CD4-positive, alpha-beta T cell (primary cell): ENCODE results near the gene OAS2. TPM values are rescaled to one million over a fixed set of nuclear protein-coding genes. Genes with fewer than 3 reads are reported as not detected.

Experiments
- ATAC-seq: fragments of 200-7000 bp; cut with Tn5 transposase; one replicate; pipeline ENCODE4 v1.10.0; 2022; ENCODE audit warnings: mild to moderate bottlenecking; ENCODE audit not compliant: poor library complexity
- CTCF ChIA-PET: fragments of 350-600 bp; sonication (Branson Sonifier 250); formaldehyde crosslinking; loops from one replicate; lab custom pipeline; 2021; ENCODE audit warnings: antibody characterized with exemption, inconsistent platforms; lab: Charles Lee
- POLR2A ChIA-PET: fragments of 350-600 bp; sonication (Branson Sonifier 250); formaldehyde crosslinking; loops from one replicate; lab custom pipeline; 2021; ENCODE audit warnings: antibody characterized with exemption, inconsistent platforms; lab: Charles Lee
- DNase-seq, 14 experiments: peaks; one replicate each; pipeline ENCODE4 v3.0.0-alpha.2; 2013 to 2020; ENCODE audit warnings: mixed read lengths in 2 of 14
- H3K27ac ChIP-seq, 2 donors: one replicate each; pipeline versions ENCODE4 v1.5.1 to v1.7.0; 2013; ENCODE audit warnings: low read length in 2 of 2, low read depth in 1 of 2, mild to moderate bottlenecking in 1 of 2
- H3K27me3 ChIP-seq, 2 experiments: 1 replicate in 1 of 2; 2 replicates in 1 of 2; pipeline versions ENCODE4 v1.6.1 to v1.7.0; 2013; ENCODE audit warnings: low read length in 2 of 2, control low read depth in 1 of 2, mild to moderate bottlenecking in 1 of 2, moderate library complexity in 1 of 2; ENCODE audit not compliant: insufficient read depth in 2 of 2, control insufficient read depth in 1 of 2
- H3K36me3 ChIP-seq: one replicate; pipeline ENCODE4 v1.6.1; 2013; ENCODE audit warnings: low read length, control low read depth; ENCODE audit not compliant: insufficient read depth
- H3K4me1 ChIP-seq: one replicate; pipeline ENCODE4 v1.6.1; 2013; ENCODE audit warnings: low read length, control low read depth; ENCODE audit not compliant: insufficient read depth
- H3K4me3 ChIP-seq: one replicate; pipeline ENCODE4 v1.5.1; 2013; ENCODE audit warnings: mild to moderate bottlenecking, low read length, moderate library complexity
- H3K9me3 ChIP-seq, 2 experiments: 1 replicate in 1 of 2; 2 replicates in 1 of 2; pipeline versions ENCODE4 v1.6.1 to v1.7.0; 2013; ENCODE audit warnings: low read length in 2 of 2, mild to moderate bottlenecking in 2 of 2, control low read depth in 1 of 2, moderate library complexity in 1 of 2; ENCODE audit not compliant: control insufficient read depth in 1 of 2, insufficient read depth in 1 of 2
- H3K27ac Mint-ChIP-seq: one replicate; pipeline ENCODE4 v1.8.0; 2020; ENCODE audit warnings: mixed read lengths
- H3K27me3 Mint-ChIP-seq: one replicate; pipeline ENCODE4 v1.8.0; 2021; ENCODE audit warnings: mixed read lengths
- H3K36me3 Mint-ChIP-seq: one replicate; pipeline ENCODE4 v1.8.0; 2021; ENCODE audit warnings: low read depth, mixed read lengths
- H3K4me1 Mint-ChIP-seq: one replicate; pipeline ENCODE4 v1.8.0; 2021; ENCODE audit warnings: low read depth, mixed read lengths
- H3K4me3 Mint-ChIP-seq: one replicate; pipeline ENCODE4 v1.8.0; 2020; ENCODE audit warnings: mild to moderate bottlenecking, mixed read lengths
- H3K9me3 Mint-ChIP-seq: one replicate; pipeline ENCODE4 v1.8.0; 2020; ENCODE audit warnings: mixed read lengths
- intact Hi-C, 2 experiments: fragments of 100-400 bp; cut with DNase I in 1 of 2; cut with micrococcal nuclease in 1 of 2; formaldehyde crosslinking; loops; one replicate each; pipeline versions ENCODE4 v1.15.1 to v1.9.0; 2023 to 2025; cut with DNase I, micrococcal nuclease
- total RNA-seq, 174 experiments: library from RNA in 2 of 174; stranded (reverse) in 2 of 174; gene quantifications; one replicate each; pipeline ENCODE4 v1.2.3 and lab custom pipeline; 2021 to 2026
- TF ChIP-seq, protein P1 (sequence below): fragments of 200-600 bp; IDR thresholded peaks from one replicate; pipeline ENCODE4 v1.8.0; 2022; ENCODE audit warnings: antibody characterized with exemption, mild to moderate bottlenecking

OAS2 gene
- total RNA-seq, 2 experiments from 2014 or later: 15.0 to 16.2 TPM

DNA sequence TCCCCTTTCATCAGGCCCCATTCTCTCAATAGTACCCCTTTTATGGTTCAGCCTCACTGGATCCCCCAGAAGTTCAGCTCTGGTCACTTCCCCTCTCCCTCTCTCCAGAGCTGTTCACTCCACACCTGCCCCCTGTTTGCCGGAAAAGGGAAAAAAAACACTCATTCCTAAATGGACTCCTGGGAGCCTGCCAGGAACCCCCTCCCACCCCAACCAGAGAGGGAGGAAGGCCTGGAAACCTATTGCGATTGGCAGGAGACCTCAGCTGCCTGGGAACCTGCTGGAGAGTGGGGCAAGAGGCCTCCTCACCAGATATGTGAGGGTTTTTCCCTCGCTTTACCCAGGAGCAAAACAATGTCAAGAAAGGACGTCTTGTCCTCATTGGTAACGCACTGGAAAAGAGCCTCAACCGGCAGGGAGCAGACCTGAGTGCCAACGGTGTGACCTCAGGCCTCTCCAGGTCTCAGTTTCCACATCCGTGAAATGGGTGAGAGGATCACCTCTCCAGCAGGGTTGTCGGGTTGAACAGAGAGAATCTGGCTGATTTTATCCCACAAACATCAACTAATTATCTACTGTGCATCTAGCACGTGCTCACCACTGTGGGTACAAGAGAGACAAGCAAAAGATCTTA lies 82.9 kb downstream of the OAS2 start:
- POLR2A ChIA-PET: interaction anchor here (1.1 to 1.8 kb wide), 2 partner anchors 9 to 24 kb away, joined by 3 to 5 read pairs; no protein-coding TSS in a partner anchor
- CTCF ChIA-PET: no interaction called here
- DNase-seq (no peak), ATAC-seq (no peak)
- Mint-ChIP-seq H3K9me3 (no peaks in the 10 kb centered on the region), H3K4me3 (no peak overlapping the region), H3K36me3 (peaks cover 12% of the 10 kb centered on the region), H3K4me1 (peaks cover 24% of the 10 kb centered on the region), H3K27me3 (no peaks in the 10 kb centered on the region), H3K27ac (no peak overlapping the region)
- Histone ChIP-seq H3K36me3 (peaks cover 2% of the 10 kb centered on the region), H3K4me3 (no peak overlapping the region), H3K27ac (no peak overlapping the region), H3K9me3 (no peaks in the 10 kb centered on the region), H3K4me1 (peaks cover 85% of the 10 kb centered on the region), H3K27me3 (no peaks in the 10 kb centered on the region)
- TF ChIP-seq, protein P1, sequence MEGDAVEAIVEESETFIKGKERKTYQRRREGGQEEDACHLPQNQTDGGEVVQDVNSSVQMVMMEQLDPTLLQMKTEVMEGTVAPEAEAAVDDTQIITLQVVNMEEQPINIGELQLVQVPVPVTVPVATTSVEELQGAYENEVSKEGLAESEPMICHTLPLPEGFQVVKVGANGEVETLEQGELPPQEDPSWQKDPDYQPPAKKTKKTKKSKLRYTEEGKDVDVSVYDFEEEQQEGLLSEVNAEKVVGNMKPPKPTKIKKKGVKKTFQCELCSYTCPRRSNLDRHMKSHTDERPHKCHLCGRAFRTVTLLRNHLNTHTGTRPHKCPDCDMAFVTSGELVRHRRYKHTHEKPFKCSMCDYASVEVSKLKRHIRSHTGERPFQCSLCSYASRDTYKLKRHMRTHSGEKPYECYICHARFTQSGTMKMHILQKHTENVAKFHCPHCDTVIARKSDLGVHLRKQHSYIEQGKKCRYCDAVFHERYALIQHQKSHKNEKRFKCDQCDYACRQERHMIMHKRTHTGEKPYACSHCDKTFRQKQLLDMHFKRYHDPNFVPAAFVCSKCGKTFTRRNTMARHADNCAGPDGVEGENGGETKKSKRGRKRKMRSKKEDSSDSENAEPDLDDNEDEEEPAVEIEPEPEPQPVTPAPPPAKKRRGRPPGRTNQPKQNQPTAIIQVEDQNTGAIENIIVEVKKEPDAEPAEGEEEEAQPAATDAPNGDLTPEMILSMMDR: no peak
- intact Hi-C loops: no loop called here

Other genes starting within 250 kb of the OAS2 start
- not detected for gene RPH3A, start 186.8 kb upstream of the OAS2 start, total RNA-seq
- gene OAS1, start 71.6 kb upstream of the OAS2 start, total RNA-seq: 1 to 10 TPM; 2.6 to 3.4 TPM
- 10 to 100 TPM; 13.9 to 14.5 TPM for gene OAS3, start 40.0 kb upstream of the OAS2 start, total RNA-seq
- gene DTX1, start 78.2 kb downstream of the OAS2 start, total RNA-seq: 10 to 100 TPM; 14.0 to 14.2 TPM
- 1 to 10 TPM; 1.2 to 2.7 TPM for gene RASAL1, start 157.2 kb downstream of the OAS2 start, total RNA-seq
- 1 to 10 TPM in 1 of 2 experiments, under 1 TPM in 1; 0.92 to 1.2 TPM for gene CFAP73, start 171.2 kb downstream of the OAS2 start, total RNA-seq
- 10 to 100 TPM; 56.8 to 61.1 TPM for gene DDX54, start 207.0 kb downstream of the OAS2 start, total RNA-seq
- gene RITA1, start 207.2 kb downstream of the OAS2 start, total RNA-seq: 1 to 10 TPM; 2.9 to 3.3 TPM
- gene TPCN1, start 242.9 kb downstream of the OAS2 start, total RNA-seq: 10 to 100 TPM; 52.4 to 59.7 TPM